Keratinocyte (primary cell): ENCODE results near the gene KLF14. TPM values are rescaled to one million over a fixed set of nuclear protein-coding genes. Genes with fewer than 3 reads are reported as not detected.

Source experiments
- DNase-seq: peaks from one replicate; pipeline ENCODE4 v3.0.0-alpha.2; 2011; ENCODE audit warnings: low read depth, missing footprints, low spot score
- FAIRE-seq: peaks from 2 replicates; lab custom pipeline; 2011; peaks lifted over from hg19 to GRCh38; lab: Jason Lieb, UNC
- H2AFZ ChIP-seq: 2 replicates; pipeline ENCODE4 v1.6.0; 2012; ENCODE audit warnings: low read length, control low read depth, inconsistent platforms; ENCODE audit not compliant: control insufficient read depth
- H3K27ac ChIP-seq: 2 replicates; pipeline ENCODE4 v1.5.1; 2011; ENCODE audit warnings: low read length; ENCODE audit not compliant: control insufficient read depth, insufficient read depth
- H3K27me3 ChIP-seq: 3 replicates; pipeline ENCODE4 v1.6.0; 2011; ENCODE audit warnings: low read length; ENCODE audit not compliant: control insufficient read depth, insufficient read depth; ENCODE audit errors: extremely low read depth
- H3K36me3 ChIP-seq, 2 experiments: 2 replicates in 1 of 2; 3 replicates in 1 of 2; pipeline ENCODE4 v1.5.1; 2011; ENCODE audit warnings: low read length in 2 of 2, mild to moderate bottlenecking in 1 of 2; ENCODE audit not compliant: control insufficient read depth in 2 of 2, insufficient read depth in 2 of 2; ENCODE audit errors: extremely low read depth in 1 of 2
- H3K4me1 ChIP-seq: 3 replicates; pipeline ENCODE4 v1.5.1; 2011; ENCODE audit warnings: low read length; ENCODE audit not compliant: control insufficient read depth, insufficient read depth; ENCODE audit errors: extremely low read depth
- H3K4me2 ChIP-seq: 3 replicates; pipeline ENCODE4 v1.6.0; 2011; ENCODE audit warnings: low read depth, low read length; ENCODE audit not compliant: control insufficient read depth, insufficient read depth; ENCODE audit errors: extremely low read depth
- H3K4me3 ChIP-seq, 3 experiments: fragments of 200-600 bp in 1 of 3; sonication (generic) in 1 of 3; 2 replicates in 2 of 3; 3 replicates in 1 of 3; pipeline ENCODE4 v1.5.1; 2011 to 2016; ENCODE audit warnings: low read length in 3 of 3, mild to moderate bottlenecking in 3 of 3, control low read depth in 2 of 3, inconsistent platforms in 1 of 3, low read depth in 1 of 3, mixed read lengths in 1 of 3, mixed run types in 1 of 3, moderate library complexity in 1 of 3; ENCODE audit not compliant: control insufficient read depth in 2 of 3, insufficient read depth in 2 of 3; ENCODE audit errors: extremely low read depth in 1 of 3
- H3K79me2 ChIP-seq: 2 replicates; pipeline ENCODE4 v1.6.0; 2012; ENCODE audit warnings: low read length; ENCODE audit not compliant: control insufficient read depth, insufficient read depth
- H3K9ac ChIP-seq: 3 replicates; pipeline ENCODE4 v1.6.0; 2011; ENCODE audit warnings: low read length; ENCODE audit not compliant: control insufficient read depth, insufficient read depth; ENCODE audit errors: extremely low read depth
- H3K9me1 ChIP-seq: 3 replicates; pipeline ENCODE4 v1.6.0; 2011; ENCODE audit warnings: low read length; ENCODE audit not compliant: control insufficient read depth, insufficient read depth; ENCODE audit errors: extremely low read depth
- H3K9me3 ChIP-seq: 2 replicates; pipeline ENCODE4 v1.5.1; 2012; ENCODE audit warnings: low read depth, low read length; ENCODE audit not compliant: control insufficient read depth
- H4K20me1 ChIP-seq: 3 replicates; pipeline ENCODE4 v1.6.0; 2011; ENCODE audit warnings: low read length; ENCODE audit not compliant: control insufficient read depth, insufficient read depth; ENCODE audit errors: extremely low read depth
- CTCF ChIP-seq, 3 experiments: IDR thresholded peaks in 1 of 3; conservative IDR thresholded peaks in 1 of 3; optimal IDR thresholded peaks in 1 of 3; 2 replicates in 2 of 3; 3 replicates in 1 of 3; pipeline versions ENCODE3 to v1.5.1; 2011; ENCODE audit warnings: low read length in 3 of 3, mild to moderate bottlenecking in 3 of 3, moderate library complexity in 2 of 3, control low read depth in 1 of 3, inconsistent platforms in 1 of 3; ENCODE audit not compliant: insufficient read depth in 2 of 3; ENCODE audit errors: extremely low read depth in 1 of 3
- EZH2 ChIP-seq: IDR thresholded peaks from one replicate; pipeline ENCODE4 v1.6.1; 2012; ENCODE audit warnings: inconsistent platforms, mild to moderate bottlenecking, low read length, moderate library complexity
- dilution Hi-C: fragments of 300-500 bp; cut with MboI; formaldehyde crosslinking; loops from one replicate; pipeline ENCODE4 v1.7.0; 2020; ENCODE audit warnings: low sequenced_read_pairs; ENCODE audit not compliant: extremely low pct_ligation_motif_present
- polyA plus RNA-seq, 5 experiments: library from polyadenylated mRNA; depleted of rRNA in 3 of 5; stranded (reverse) in 3 of 5; stranded (forward) in 1 of 5; unstranded in 1 of 5; fragments of >200 nt; gene quantifications; 1 replicate in 1 of 5; 2 replicates in 3 of 5; 3 replicates in 1 of 5; pipeline versions ENCODE4 v1.2.1 to v1.2.3, GENCODE V29; 2011 to 2012; ENCODE audit warnings: missing spikeins in 2 of 5, low read depth in 1 of 5, low replicate concordance in 1 of 5

KLF14 gene
- polyA plus RNA-seq, 1 donor (not counting 4 experiments of a cell fraction or from before 2014, with no cell fraction given), result 0.03 TPM

GRCh38 chr7:130700760-130701159, 33.2 kb downstream of the KLF14 start:
- FAIRE-seq (no peak), DNase-seq (no peak)
- H3K27ac ChIP-seq, result no peak overlapping the region
- no peaks in the 10 kb centered on the region for H3K9me1 ChIP-seq
- no peak overlapping the region for H2AFZ ChIP-seq
- H3K9me3 ChIP-seq, result no peaks in the 10 kb centered on the region
- peaks cover 2% of the 10 kb centered on the region for H3K27me3 ChIP-seq
- H3K4me3 ChIP-seq, result no peak overlapping the region
- H3K4me2 ChIP-seq, result no peak overlapping the region
- no peaks in the 10 kb centered on the region for H3K4me1 ChIP-seq
- H3K36me3 ChIP-seq, result no peaks in the 10 kb centered on the region
- no peaks in the 10 kb centered on the region for H4K20me1 ChIP-seq
- no peaks in the 10 kb centered on the region for H3K79me2 ChIP-seq
- dilution Hi-C loops, result no loop called here
- TF ChIP-seq CTCF (optimal IDR thresholded peaks at IDR 0.05 in 1 of 3, IDR thresholded peaks at IDR 0.05 in 1 of 3, conservative IDR thresholded peaks at IDR 0.05 in 1 of 3; ENCODE audit: extremely low read depth in 1 of 3, insufficient read depth in 2 of 3, low read length in 3 of 3) (no peak), EZH2 (no peak)
- H3K9ac ChIP-seq, result no peak overlapping the region

- Histone ChIP-seq H2AFZ (no peak overlapping the region), H3K79me2 (no peaks in the 10 kb centered on the region), H3K27ac (no peak overlapping the region), H3K4me2 (no peak overlapping the region), H3K9me3 (no peaks in the 10 kb centered on the region), H3K9me1 (no peaks in the 10 kb centered on the region), H3K27me3 (peaks cover 2% of the 10 kb centered on the region), H4K20me1 (no peaks in the 10 kb centered on the region), H3K4me3 (no peak overlapping the region), H3K36me3 (no peaks in the 10 kb centered on the region), H3K9ac (no peak overlapping the region), H3K4me1 (no peaks in the 10 kb centered on the region)
- dilution Hi-C loops, result no loop called here
- no peak for TF ChIP-seq CTCF (optimal IDR thresholded peaks at IDR 0.05 in 1 of 3, IDR thresholded peaks at IDR 0.05 in 1 of 3, conservative IDR thresholded peaks at IDR 0.05 in 1 of 3; ENCODE audit: extremely low read depth in 1 of 3, insufficient read depth in 2 of 3, low read length in 3 of 3)
- TF ChIP-seq EZH2, result no peak
- FAIRE-seq, result no peak
- DNase-seq, result no peak
Observed at GRCh38 chr7:130699686-130700085, 34.3 kb downstream of the KLF14 start.
